ENCODE data around the gene DLGAP1. TPM values are rescaled to one million over a fixed set of nuclear protein-coding genes. Genes with fewer than 3 reads are reported as not detected.

DLGAP1 gene
- total RNA-seq, 3 donors from 2014 or later (not counting 1 experiment from before 2014, with no cell fraction given): not detected

DNA sequence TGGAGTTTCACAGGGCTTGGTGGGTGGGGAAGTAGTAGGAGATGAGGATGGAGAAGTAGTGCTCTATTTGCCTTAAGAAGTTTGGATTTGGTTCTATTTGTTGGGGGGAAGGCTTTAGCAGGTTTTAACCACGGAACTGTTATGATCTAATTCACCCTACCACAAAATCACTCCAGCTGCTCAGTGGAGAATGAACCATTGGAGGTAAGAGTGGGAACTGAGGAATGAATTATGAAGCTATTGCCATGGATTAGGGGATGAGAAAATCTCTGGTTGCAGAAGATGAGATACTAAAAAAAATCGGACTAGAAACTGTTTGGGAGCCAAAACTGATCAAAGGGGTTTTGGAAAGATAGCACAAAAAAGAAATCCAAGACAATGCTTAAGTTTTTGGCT lies 488.9 kb downstream of the DLGAP1 start:
- H3K9me3 Mint-ChIP-seq: peaks cover 0 to 2% of the 10 kb centered on the region in 2 donors
- no peak overlapping the region for H3K4me3 Mint-ChIP-seq
- no peaks in the 10 kb centered on the region for H3K27me3 ChIP-seq (ENCODE audit: control insufficient read depth, insufficient read depth, low read length)
- 77% methylated on average over 1 of the region's 2 CpGs for WGBS (ENCODE audit: insufficient coverage)
- H3K4me3 ChIP-seq (ENCODE audit: low read length): no peak overlapping the region
- TF ChIP-seq, protein P1, sequence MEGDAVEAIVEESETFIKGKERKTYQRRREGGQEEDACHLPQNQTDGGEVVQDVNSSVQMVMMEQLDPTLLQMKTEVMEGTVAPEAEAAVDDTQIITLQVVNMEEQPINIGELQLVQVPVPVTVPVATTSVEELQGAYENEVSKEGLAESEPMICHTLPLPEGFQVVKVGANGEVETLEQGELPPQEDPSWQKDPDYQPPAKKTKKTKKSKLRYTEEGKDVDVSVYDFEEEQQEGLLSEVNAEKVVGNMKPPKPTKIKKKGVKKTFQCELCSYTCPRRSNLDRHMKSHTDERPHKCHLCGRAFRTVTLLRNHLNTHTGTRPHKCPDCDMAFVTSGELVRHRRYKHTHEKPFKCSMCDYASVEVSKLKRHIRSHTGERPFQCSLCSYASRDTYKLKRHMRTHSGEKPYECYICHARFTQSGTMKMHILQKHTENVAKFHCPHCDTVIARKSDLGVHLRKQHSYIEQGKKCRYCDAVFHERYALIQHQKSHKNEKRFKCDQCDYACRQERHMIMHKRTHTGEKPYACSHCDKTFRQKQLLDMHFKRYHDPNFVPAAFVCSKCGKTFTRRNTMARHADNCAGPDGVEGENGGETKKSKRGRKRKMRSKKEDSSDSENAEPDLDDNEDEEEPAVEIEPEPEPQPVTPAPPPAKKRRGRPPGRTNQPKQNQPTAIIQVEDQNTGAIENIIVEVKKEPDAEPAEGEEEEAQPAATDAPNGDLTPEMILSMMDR (IDR thresholded peaks at IDR 0.05): no peak
- intact Hi-C loops (cut with micrococcal nuclease): no loop called here
- ATAC-seq (no peak), DNase-seq (no peak)
- no peaks in the 10 kb centered on the region for H3K4me1 ChIP-seq (ENCODE audit: control insufficient read depth, insufficient read depth, low read length)
- H3K4me1 Mint-ChIP-seq: no peaks in the 10 kb centered on the region
- no peak overlapping the region for H3K27ac ChIP-seq (ENCODE audit: low read length)
- no peaks in the 10 kb centered on the region for H3K36me3 ChIP-seq (ENCODE audit: control insufficient read depth, insufficient read depth, low read length)
- no peak overlapping the region for H3K27ac Mint-ChIP-seq
- no peaks in the 10 kb centered on the region for H3K9me3 ChIP-seq (ENCODE audit: control insufficient read depth, insufficient read depth, low read length)
- peaks cover 0 to 11% of the 10 kb centered on the region in 2 donors for H3K27me3 Mint-ChIP-seq (ENCODE audit: low read depth in 2 of 2)
- no peaks in the 10 kb centered on the region for H3K36me3 Mint-ChIP-seq

DNA sequence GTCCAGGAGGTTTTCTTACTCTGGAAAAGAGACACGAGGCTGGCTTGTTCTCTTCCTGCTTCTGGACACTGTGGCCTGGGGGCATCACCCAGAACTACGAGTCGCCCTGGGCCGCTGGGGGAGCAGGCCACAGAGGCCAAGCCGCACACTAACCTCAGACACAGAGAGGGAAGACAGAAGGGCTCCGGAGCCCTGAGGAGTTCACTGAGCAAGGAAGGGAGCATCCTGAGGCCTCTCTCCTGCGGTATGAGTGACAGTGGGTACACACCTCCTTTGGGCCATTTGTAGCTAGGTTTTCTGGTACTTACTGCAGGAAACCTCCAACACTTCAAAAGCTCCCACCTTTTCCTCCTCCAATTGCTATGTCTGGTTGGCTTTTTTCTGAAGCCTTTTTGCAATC lies 494.1 kb downstream of the DLGAP1 start:
- no peak overlapping the region for H3K4me3 Mint-ChIP-seq
- peaks cover 0 to 2% of the 10 kb centered on the region in 2 donors for H3K9me3 Mint-ChIP-seq
- no peaks in the 10 kb centered on the region for H3K9me3 ChIP-seq (ENCODE audit: control insufficient read depth, insufficient read depth, low read length)
- no peaks in the 10 kb centered on the region for H3K4me1 Mint-ChIP-seq
- TF ChIP-seq, protein P1 (IDR thresholded peaks at IDR 0.05): no peak
- intact Hi-C loops (cut with micrococcal nuclease): no loop called here
- no peak overlapping the region for H3K27ac Mint-ChIP-seq
- no peaks in the 10 kb centered on the region for H3K36me3 ChIP-seq (ENCODE audit: control insufficient read depth, insufficient read depth, low read length)
- H3K4me3 ChIP-seq (ENCODE audit: low read length): no peak overlapping the region
- H3K27ac ChIP-seq (ENCODE audit: low read length): no peak overlapping the region
- H3K27me3 ChIP-seq (ENCODE audit: control insufficient read depth, insufficient read depth, low read length): no peaks in the 10 kb centered on the region
- no peaks in the 10 kb centered on the region for H3K36me3 Mint-ChIP-seq
- peak in 1 of 3 donors; percentile 21 for ATAC-seq
- DNase-seq: no peak
- no peaks in the 10 kb centered on the region for H3K4me1 ChIP-seq (ENCODE audit: control insufficient read depth, insufficient read depth, low read length)
- peaks cover 0 to 3% of the 10 kb centered on the region in 2 donors for H3K27me3 Mint-ChIP-seq (ENCODE audit: low read depth in 2 of 2)
- 94% methylated on average over 7 of the region's 7 CpGs for WGBS (ENCODE audit: insufficient coverage)

DNA sequence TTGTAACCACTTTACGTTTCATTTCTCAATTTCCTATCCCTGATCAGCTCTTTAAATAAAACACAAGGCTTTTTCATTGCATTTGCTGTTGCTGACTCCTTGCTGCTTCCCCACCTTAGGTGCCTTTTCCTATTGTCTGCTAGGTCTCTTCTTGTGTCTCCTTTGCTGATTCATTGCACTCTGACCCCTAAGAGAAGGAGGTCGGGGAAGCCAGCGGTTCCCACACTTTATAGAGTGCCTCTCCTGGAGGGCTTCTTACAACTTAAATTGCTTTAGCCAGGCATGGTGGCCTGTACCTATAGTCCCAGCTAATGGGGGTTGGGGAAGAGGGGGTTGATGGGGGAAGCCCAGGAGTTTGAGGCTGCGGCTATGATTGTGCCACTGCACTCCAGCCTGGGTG lies 495.0 kb downstream of the DLGAP1 start:
- Mint-ChIP-seq H3K27me3 (ENCODE audit: low read depth in 2 of 2) (peaks cover 0 to 3% of the 10 kb centered on the region in 2 donors), H3K36me3 (no peaks in the 10 kb centered on the region), H3K27ac (no peak overlapping the region), H3K4me1 (no peaks in the 10 kb centered on the region), H3K9me3 (peaks cover 0 to 2% of the 10 kb centered on the region in 2 donors), H3K4me3 (no peak overlapping the region)
- TF ChIP-seq, protein P1 (IDR thresholded peaks at IDR 0.05): no peak
- Histone ChIP-seq H3K4me1 (ENCODE audit: control insufficient read depth, insufficient read depth, low read length) (no peaks in the 10 kb centered on the region), H3K27ac (ENCODE audit: low read length) (no peak overlapping the region), H3K4me3 (ENCODE audit: low read length) (no peak overlapping the region), H3K27me3 (ENCODE audit: control insufficient read depth, insufficient read depth, low read length) (no peaks in the 10 kb centered on the region), H3K9me3 (ENCODE audit: control insufficient read depth, insufficient read depth, low read length) (no peaks in the 10 kb centered on the region), H3K36me3 (ENCODE audit: control insufficient read depth, insufficient read depth, low read length) (no peaks in the 10 kb centered on the region)
- DNase-seq (no peak), ATAC-seq (no peak)
- WGBS (ENCODE audit: insufficient coverage): 90% methylated on average over 3 of the region's 4 CpGs
- intact Hi-C loops (cut with micrococcal nuclease): no loop called here

DNA sequence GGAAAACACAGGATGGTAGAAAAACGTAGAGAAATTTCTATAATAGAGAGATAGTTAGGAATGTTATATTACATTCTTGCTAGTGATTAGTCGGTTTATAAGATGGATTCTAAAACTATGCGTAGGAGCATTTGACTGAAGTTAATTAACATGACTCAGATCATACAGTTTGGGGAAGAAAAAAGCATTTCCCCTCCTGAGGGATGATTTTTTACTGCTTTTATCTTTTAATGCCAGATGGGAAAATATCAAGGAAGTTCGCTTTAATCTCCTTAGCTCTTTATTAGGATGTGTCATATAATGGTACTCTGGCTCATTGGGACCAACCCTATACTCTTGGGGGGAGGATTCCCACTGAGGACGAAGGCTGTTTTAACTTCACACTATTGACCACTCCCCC lies 503.1 kb downstream of the DLGAP1 start:
- Histone ChIP-seq H3K9me3 (ENCODE audit: control insufficient read depth, insufficient read depth, low read length) (no peaks in the 10 kb centered on the region), H3K27ac (ENCODE audit: low read length) (no peak overlapping the region), H3K36me3 (ENCODE audit: control insufficient read depth, insufficient read depth, low read length) (no peaks in the 10 kb centered on the region), H3K4me1 (ENCODE audit: control insufficient read depth, insufficient read depth, low read length) (no peaks in the 10 kb centered on the region), H3K4me3 (ENCODE audit: low read length) (no peak overlapping the region), H3K27me3 (ENCODE audit: control insufficient read depth, insufficient read depth, low read length) (no peaks in the 10 kb centered on the region)
- no peaks in the 10 kb centered on the region for H3K36me3 Mint-ChIP-seq
- ATAC-seq: no peak
- DNase-seq: no peak
- peaks cover 6 to 8% of the 10 kb centered on the region in 2 donors for H3K27me3 Mint-ChIP-seq (ENCODE audit: low read depth in 2 of 2)
- intact Hi-C loops (cut with micrococcal nuclease): no loop called here
- TF ChIP-seq, protein P1 (IDR thresholded peaks at IDR 0.05): no peak
- no peak overlapping the region for H3K27ac Mint-ChIP-seq
- H3K4me1 Mint-ChIP-seq: no peaks in the 10 kb centered on the region
- H3K4me3 Mint-ChIP-seq: no peak overlapping the region
- peaks cover 0 to 6% of the 10 kb centered on the region in 2 donors for H3K9me3 Mint-ChIP-seq
- WGBS (ENCODE audit: insufficient coverage): 94% methylated on average over 4 of the region's 5 CpGs
